Esophagus muscularis mucosa (tissue), 4 donors: Measurements from ENCODE around the gene NACAD. TPM values are rescaled to one million over a fixed set of nuclear protein-coding genes. Genes with fewer than 3 reads are reported as not detected.

ENCODE experiments used
- DNase-seq: peaks from one replicate; pipeline ENCODE4 v3.0.0-alpha.2; 2017; ENCODE audit errors: extremely low spot score
- H3K27ac ChIP-seq, 4 donors: fragments of 200-600 bp; sonication (generic); replicated peaks in 1 of 4; 1 replicate in 3 of 4; 2 replicates in 1 of 4; pipeline ENCODE4 v1.5.1; 2016 to 2019; ENCODE audit warnings: mild to moderate bottlenecking in 1 of 4
- H3K27me3 ChIP-seq, 4 donors: fragments of 200-600 bp; sonication (generic); one replicate each; pipeline versions ENCODE4 v1.5.1 to v1.6.0; 2016 to 2019
- H3K36me3 ChIP-seq, 4 donors: fragments of 200-600 bp; sonication (generic); one replicate each; pipeline ENCODE4 v1.5.1; 2016 to 2019
- H3K4me1 ChIP-seq, 4 donors: fragments of 200-600 bp; sonication (generic); one replicate each; pipeline ENCODE4 v1.5.1; 2016 to 2019
- H3K4me3 ChIP-seq, 4 donors: fragments of 200-600 bp; sonication (generic); 1 replicate in 2 of 4; 2 replicates in 2 of 4; pipeline ENCODE4 v1.5.1; 2016 to 2019; ENCODE audit warnings: mild to moderate bottlenecking in 4 of 4, moderate library complexity in 1 of 4
- H3K9me3 ChIP-seq, 4 donors: fragments of 200-600 bp; sonication (generic); 1 replicate in 3 of 4; 2 replicates in 1 of 4; pipeline ENCODE4 v1.5.1; 2016 to 2019
- EP300 ChIP-seq: sonication (generic); formaldehyde crosslinking; IDR thresholded peaks from one replicate; pipeline ENCODE4 v1.6.1; 2017; ENCODE audit warnings: antibody characterized with exemption
- POLR2A ChIP-seq: fragments of 450-650 bp; IDR thresholded peaks from one replicate; pipeline ENCODE4 v1.6.1; 2017; ENCODE audit warnings: antibody characterized with exemption, moderate library complexity, mild to moderate bottlenecking, low read depth
- POLR2AphosphoS5 ChIP-seq, 2 donors: sonication (generic); formaldehyde crosslinking; IDR thresholded peaks; one replicate each; pipeline ENCODE4 v1.6.1; 2017; ENCODE audit warnings: antibody characterized with exemption in 2 of 2
- whole genome bisulfite sequencing: methylation state at CpG from one replicate; pipeline ENCODE4 v1.1.5; 2018; 5-methylcytosine and 5-hydroxymethylcytosine counted together
- intact Hi-C: fragments of 100-400 bp; cut with DNase I; formaldehyde crosslinking; loops from one replicate; pipeline ENCODE4 v1.15.1; 2023
- total RNA-seq, 4 donors: library from RNA; depleted of rRNA; stranded (reverse); fragments of >200 nt; gene quantifications; one replicate each; pipeline versions ENCODE4 v1.1.0 to v1.2.1, GENCODE V29; 2016
- TF ChIP-seq, protein P1 (sequence below), 3 experiments: fragments of 200-600 bp in 2 of 3; fragments of 450-650 bp in 1 of 3; sonication (generic) in 2 of 3; IDR thresholded peaks; one replicate each; pipeline ENCODE4 v1.5.1; 2017 to 2019; ENCODE audit warnings: antibody characterized with exemption in 3 of 3, mild to moderate bottlenecking in 2 of 3, moderate library complexity in 1 of 3

NACAD gene
- total RNA-seq, 4 donors from 2014 or later: 7.3 to 15.5 (median 10.8) TPM

DNA sequence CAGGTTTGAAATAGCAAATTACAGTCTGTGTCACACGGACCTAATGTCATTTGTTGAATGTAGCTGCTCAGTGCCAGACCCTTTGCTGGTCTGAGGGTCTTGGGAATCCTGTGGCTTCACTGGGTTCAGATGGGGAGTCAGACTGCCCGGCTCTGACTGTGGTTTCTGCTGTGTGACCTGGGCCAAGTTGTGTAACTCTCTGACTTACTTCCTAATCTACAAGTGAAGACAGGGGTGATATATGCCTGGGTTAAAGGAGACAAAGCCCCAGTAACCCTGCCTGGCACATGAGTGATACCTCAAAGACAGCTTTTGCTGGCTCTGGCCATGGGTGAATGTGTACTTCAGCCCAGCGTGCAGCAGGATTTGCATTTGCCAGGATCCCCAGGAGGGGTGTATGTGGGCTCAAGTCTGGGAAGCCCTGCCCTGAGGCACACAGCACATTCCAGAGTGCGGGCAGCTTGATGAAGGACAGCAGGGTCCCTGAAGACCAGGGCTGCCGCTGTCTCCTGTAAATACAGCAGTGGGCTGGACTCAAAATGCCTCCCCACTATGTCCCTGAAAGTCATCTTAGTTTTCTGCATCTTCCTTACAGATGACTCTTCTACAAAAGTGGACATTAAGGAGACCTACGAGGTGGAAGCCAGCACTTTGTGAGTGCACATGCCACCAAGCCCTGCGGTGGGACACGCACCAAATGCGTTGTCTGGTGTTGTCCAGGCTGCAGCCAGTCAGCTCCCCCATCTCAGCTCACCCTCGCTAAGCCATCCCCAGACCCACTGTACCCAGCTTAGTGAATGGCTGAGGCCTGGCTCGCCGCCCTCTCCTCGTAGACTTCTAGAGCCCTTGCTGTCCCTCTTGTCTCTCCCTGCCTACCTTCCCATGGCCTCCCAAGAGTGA lies 16.4 kb downstream of the NACAD start:
- intact Hi-C loops: no loop called here
- TF ChIP-seq, protein P1, sequence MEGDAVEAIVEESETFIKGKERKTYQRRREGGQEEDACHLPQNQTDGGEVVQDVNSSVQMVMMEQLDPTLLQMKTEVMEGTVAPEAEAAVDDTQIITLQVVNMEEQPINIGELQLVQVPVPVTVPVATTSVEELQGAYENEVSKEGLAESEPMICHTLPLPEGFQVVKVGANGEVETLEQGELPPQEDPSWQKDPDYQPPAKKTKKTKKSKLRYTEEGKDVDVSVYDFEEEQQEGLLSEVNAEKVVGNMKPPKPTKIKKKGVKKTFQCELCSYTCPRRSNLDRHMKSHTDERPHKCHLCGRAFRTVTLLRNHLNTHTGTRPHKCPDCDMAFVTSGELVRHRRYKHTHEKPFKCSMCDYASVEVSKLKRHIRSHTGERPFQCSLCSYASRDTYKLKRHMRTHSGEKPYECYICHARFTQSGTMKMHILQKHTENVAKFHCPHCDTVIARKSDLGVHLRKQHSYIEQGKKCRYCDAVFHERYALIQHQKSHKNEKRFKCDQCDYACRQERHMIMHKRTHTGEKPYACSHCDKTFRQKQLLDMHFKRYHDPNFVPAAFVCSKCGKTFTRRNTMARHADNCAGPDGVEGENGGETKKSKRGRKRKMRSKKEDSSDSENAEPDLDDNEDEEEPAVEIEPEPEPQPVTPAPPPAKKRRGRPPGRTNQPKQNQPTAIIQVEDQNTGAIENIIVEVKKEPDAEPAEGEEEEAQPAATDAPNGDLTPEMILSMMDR (IDR thresholded peaks at IDR 0.05): no peak
- TF ChIP-seq POLR2AphosphoS5 (IDR thresholded peaks at IDR 0.05) (no peak), POLR2A (no peak), EP300 (no peak)
- no peak overlapping the region for H3K27ac ChIP-seq
- H3K36me3 ChIP-seq: peaks cover 69 to 100% (median 99%) of the 10 kb centered on the region in 4 donors
- H3K9me3 ChIP-seq: no peaks in the 10 kb centered on the region
- H3K4me1 ChIP-seq: no peaks in the 10 kb centered on the region
- H3K27me3 ChIP-seq: no peaks in the 10 kb centered on the region
- DNase-seq: no peak
- no peak overlapping the region for H3K4me3 ChIP-seq
- WGBS: 88% methylated on average over 13 of the region's 13 CpGs

DNA sequence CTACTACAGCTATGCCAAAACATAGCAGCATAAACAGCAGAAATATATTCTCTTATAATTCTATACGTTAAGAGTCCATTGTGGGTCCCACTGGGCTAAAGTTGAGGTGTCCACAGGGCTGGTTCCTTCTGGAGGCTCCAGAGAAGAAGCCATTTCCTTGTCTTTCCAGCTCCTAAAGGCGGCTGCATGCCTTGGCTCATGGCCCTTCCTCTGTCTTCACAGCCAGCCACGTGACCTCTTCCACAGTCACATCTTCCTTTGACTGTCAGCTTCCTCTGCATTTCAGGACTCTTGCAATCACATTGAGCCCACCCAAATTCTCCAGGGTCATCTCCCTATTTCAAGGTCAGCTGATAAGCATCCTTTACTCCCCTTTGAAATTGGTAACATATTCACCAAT lies 17.2 kb downstream of the NACAD start:
- peaks cover 67 to 100% (median 95%) of the 10 kb centered on the region in 4 donors for H3K36me3 ChIP-seq
- H3K27me3 ChIP-seq: no peaks in the 10 kb centered on the region
- intact Hi-C loops: no loop called here
- H3K9me3 ChIP-seq: no peaks in the 10 kb centered on the region
- H3K4me1 ChIP-seq: no peaks in the 10 kb centered on the region
- no peak overlapping the region for H3K4me3 ChIP-seq
- no peak overlapping the region for H3K27ac ChIP-seq
- TF ChIP-seq, protein P1 (IDR thresholded peaks at IDR 0.05): no peak
- TF ChIP-seq POLR2A (no peak), EP300 (no peak), POLR2AphosphoS5 (IDR thresholded peaks at IDR 0.05) (no peak)
- 66% methylated on average over 3 of the region's 3 CpGs for WGBS
- no peak for DNase-seq

DNA sequence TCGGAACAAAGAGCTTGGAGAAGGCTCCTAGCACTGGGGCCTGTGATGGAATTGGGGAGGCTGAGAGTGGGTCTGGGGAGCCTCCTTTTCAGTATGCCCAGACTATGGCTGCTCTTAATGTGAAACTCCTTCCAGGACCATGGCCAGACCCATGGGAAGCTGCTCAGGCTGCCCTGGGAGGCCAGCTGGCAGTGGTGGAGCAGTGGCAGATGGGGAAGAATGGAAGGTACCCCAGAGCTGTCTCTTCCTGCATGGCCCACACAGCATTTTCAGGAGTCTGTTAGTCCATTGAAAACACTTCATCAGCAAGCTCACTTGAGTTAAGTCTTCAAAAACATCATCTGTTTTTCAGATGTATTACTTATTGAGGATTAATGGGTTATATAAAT lies 18.5 kb downstream of the NACAD start:
- Histone ChIP-seq H3K4me3 (no peak overlapping the region), H3K36me3 (peaks cover 58 to 100% (median 94%) of the 10 kb centered on the region in 4 donors), H3K4me1 (no peaks in the 10 kb centered on the region), H3K27me3 (no peaks in the 10 kb centered on the region), H3K9me3 (no peaks in the 10 kb centered on the region), H3K27ac (no peak overlapping the region)
- TF ChIP-seq EP300: no peak
- TF ChIP-seq POLR2AphosphoS5 (IDR thresholded peaks at IDR 0.05): no peak
- TF ChIP-seq POLR2A: no peak
- TF ChIP-seq, protein P1 (IDR thresholded peaks at IDR 0.05): no peak
- DNase-seq: no peak
- WGBS: 100% methylated on average over 1 of the region's 1 CpG
- intact Hi-C loops: no loop called here

DNA sequence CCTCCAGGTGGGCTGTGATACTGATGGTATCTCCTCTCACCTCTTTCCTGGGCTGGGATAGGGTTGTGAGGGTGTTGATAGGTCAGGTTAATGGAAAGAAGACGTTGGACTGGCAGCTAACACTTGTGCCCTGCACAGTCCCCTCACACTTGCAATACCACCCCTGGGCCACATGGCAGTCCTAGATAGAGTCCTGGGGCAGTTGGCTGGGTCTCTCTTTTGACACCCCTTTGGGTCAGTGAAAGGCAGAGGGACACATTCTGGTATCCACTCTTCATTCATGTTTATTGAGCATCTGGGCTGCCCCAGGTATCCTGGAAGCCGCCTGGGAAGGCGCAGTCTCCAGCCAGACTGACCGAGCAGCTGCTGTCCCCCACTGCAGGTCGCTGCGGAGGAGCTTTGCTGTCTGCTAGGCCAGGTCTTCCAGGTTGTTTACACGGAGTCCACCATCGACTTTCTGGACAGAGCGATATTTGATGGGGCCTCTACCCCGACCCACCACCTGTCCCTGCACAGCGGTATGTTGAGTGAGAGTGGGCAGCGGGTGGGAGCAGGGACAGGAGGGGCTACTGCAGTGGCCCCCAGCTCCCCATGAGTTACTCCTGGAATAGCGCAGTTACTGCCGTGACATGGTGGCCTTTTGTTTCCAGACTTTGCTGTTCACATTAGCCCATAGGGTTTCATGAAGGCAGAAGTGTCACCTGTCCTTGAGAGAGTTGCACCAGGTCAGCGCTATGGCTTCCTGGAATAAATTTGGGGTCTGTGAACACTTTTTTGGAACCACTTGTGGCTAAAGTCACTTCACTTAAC lies 19.1 kb downstream of the NACAD start:
- 95% methylated on average over 7 of the region's 15 CpGs for WGBS
- no peak overlapping the region for H3K4me3 ChIP-seq
- no peaks in the 10 kb centered on the region for H3K9me3 ChIP-seq
- no peaks in the 10 kb centered on the region for H3K27me3 ChIP-seq
- H3K4me1 ChIP-seq: no peaks in the 10 kb centered on the region
- intact Hi-C loops: no loop called here
- no peak overlapping the region for H3K27ac ChIP-seq
- H3K36me3 ChIP-seq: peaks cover 58 to 100% (median 94%) of the 10 kb centered on the region in 4 donors
- DNase-seq: no peak
- TF ChIP-seq POLR2AphosphoS5 (IDR thresholded peaks at IDR 0.05): no peak
- TF ChIP-seq POLR2A: no peak
- no peak for TF ChIP-seq EP300
- TF ChIP-seq, protein P1 (IDR thresholded peaks at IDR 0.05): no peak
